ENCODE results near the gene ETV4. TPM values are rescaled to one million over a fixed set of nuclear protein-coding genes. Genes with fewer than 3 reads are reported as not detected.

ETV4 gene
- total RNA-seq, 1 donor from 2014 or later = not detected

- CTCF ChIA-PET = no interaction called here
These were observed 17.8 kb upstream of the ETV4 start for GRCh38 chr17:43563600-43564594.

GRCh38 chr17:43562679-43563599 lies 16.8 kb upstream of the ETV4 start:
- intact Hi-C loops (cut with micrococcal nuclease) = no loop called here
- ChIA-PET POLR2A (interaction anchor here (0.6 to 0.8 kb wide), 2 partner anchors 247 to 570 kb away, joined by 4 to 14 read pairs; no protein-coding TSS in a partner anchor), CTCF (no interaction called here)
- DNase-seq (no peak), ATAC-seq (ENCODE audit: low read depth) (no peak)
- no peaks in the 10 kb centered on the region for H3K4me1 Mint-ChIP-seq
- H3K4me3 Mint-ChIP-seq = no peak overlapping the region
- H3K36me3 Mint-ChIP-seq (ENCODE audit: low read depth) = no peaks in the 10 kb centered on the region
- peaks cover 41% of the 10 kb centered on the region for H3K27me3 Mint-ChIP-seq
- H3K27ac Mint-ChIP-seq = no peak overlapping the region
- no peak for TF ChIP-seq CTCF (IDR thresholded peaks at IDR 0.05)
- H3K9me3 Mint-ChIP-seq = no peaks in the 10 kb centered on the region

More at GRCh38 chr17:43563600-43564594, 17.8 kb upstream of the ETV4 start:
- DNase-seq (no peak), ATAC-seq (ENCODE audit: low read depth) (no peak)
- H3K27me3 Mint-ChIP-seq = peaks cover 38% of the 10 kb centered on the region
- H3K9me3 Mint-ChIP-seq = no peaks in the 10 kb centered on the region
- H3K4me1 Mint-ChIP-seq = no peaks in the 10 kb centered on the region
- POLR2A ChIA-PET = interaction anchor here (0.8 kb wide), 1 partner anchor 571 kb away, joined by 4 read pairs; no protein-coding TSS in a partner anchor
- intact Hi-C loops (cut with micrococcal nuclease) = no loop called here
- no peak for TF ChIP-seq CTCF (IDR thresholded peaks at IDR 0.05)
- no peak overlapping the region for H3K27ac Mint-ChIP-seq
- no peak overlapping the region for H3K4me3 Mint-ChIP-seq
- H3K36me3 Mint-ChIP-seq (ENCODE audit: low read depth) = no peaks in the 10 kb centered on the region

- H3K9me3 Mint-ChIP-seq = no peaks in the 10 kb centered on the region
- H3K27ac Mint-ChIP-seq = no peak overlapping the region
- no peak for ATAC-seq (ENCODE audit: low read depth)
- ChIA-PET CTCF (no interaction called here), POLR2A (interaction anchor here (0.6 kb wide), 1 partner anchor 202 kb away, joined by 3 read pairs; no protein-coding TSS in a partner anchor)
- H3K36me3 Mint-ChIP-seq (ENCODE audit: low read depth) = no peaks in the 10 kb centered on the region
- intact Hi-C loops (cut with micrococcal nuclease) = no loop called here
- no peak for TF ChIP-seq CTCF (IDR thresholded peaks at IDR 0.05)
- H3K4me3 Mint-ChIP-seq = no peak overlapping the region
- peaks cover 47% of the 10 kb centered on the region for H3K27me3 Mint-ChIP-seq
- no peaks in the 10 kb centered on the region for H3K4me1 Mint-ChIP-seq
- no peak for DNase-seq
These were observed 14.6 kb upstream of the ETV4 start for GRCh38 chr17:43560461-43561427.

GRCh38 chr17:43559161-43559816 lies 13.1 kb upstream of the ETV4 start:
- intact Hi-C loops (cut with micrococcal nuclease) = no loop called here
- H3K36me3 Mint-ChIP-seq (ENCODE audit: low read depth) = no peaks in the 10 kb centered on the region
- H3K4me1 Mint-ChIP-seq = no peaks in the 10 kb centered on the region
- H3K9me3 Mint-ChIP-seq = no peaks in the 10 kb centered on the region
- ATAC-seq (ENCODE audit: low read depth) (no peak), DNase-seq (no peak)
- CTCF ChIA-PET = interaction anchor here (1.3 kb wide), 1 partner anchor 17 kb away, joined by 4 read pairs; no protein-coding TSS in a partner anchor
- H3K27me3 Mint-ChIP-seq = peaks cover 47% of the 10 kb centered on the region
- H3K4me3 Mint-ChIP-seq = no peak overlapping the region
- POLR2A ChIA-PET = no interaction called here
- TF ChIP-seq CTCF (IDR thresholded peaks at IDR 0.05) = no peak
- H3K27ac Mint-ChIP-seq = no peak overlapping the region
